HepG2 (cell line): ENCODE results near the gene DDRGK1. TPM values are rescaled to one million over a fixed set of nuclear protein-coding genes. Genes with fewer than 3 reads are reported as not detected.
A peak's percentile ranks its signal among the peaks of the same experiment; 100 is the strongest.

ENCODE experiments used
- ADNP ChIP-seq: sonication (generic); formaldehyde crosslinking; IDR thresholded peaks from 2 replicates; pipeline ENCODE4 v1.4.0; 2020; ENCODE audit warnings: missing genetic modification reagents
- ATAD3A ChIP-seq: sonication (generic); formaldehyde crosslinking; IDR thresholded peaks from 2 replicates; pipeline ENCODE4 v1.4.0; 2020; ENCODE audit warnings: missing genetic modification reagents
- CC2D1A ChIP-seq: sonication (generic); formaldehyde crosslinking; IDR thresholded peaks from 2 replicates; pipeline ENCODE4 v1.8.1; 2023; ENCODE audit warnings: mild to moderate bottlenecking, missing genetic modification reagents
- CREM ChIP-seq, 2 experiments: sonication (generic) in 1 of 2; formaldehyde crosslinking in 1 of 2; IDR thresholded peaks; 2 replicates each; pipeline versions ENCODE4 v1.4.0 to v1.6.1; 2016 to 2020; ENCODE audit warnings: antibody characterized with exemption in 1 of 2, mild to moderate bottlenecking in 1 of 2, missing genetic modification reagents in 1 of 2
- FOXC1 ChIP-seq: sonication (generic); formaldehyde crosslinking; IDR thresholded peaks from 2 replicates; pipeline ENCODE4 v1.8.0; 2022; ENCODE audit warnings: mild to moderate bottlenecking, missing genetic modification reagents, borderline replicate concordance
- GMEB1 ChIP-seq: sonication (generic); formaldehyde crosslinking; IDR thresholded peaks from 2 replicates; pipeline ENCODE4 v1.5.1; 2020; ENCODE audit warnings: missing genetic modification reagents, mild to moderate bottlenecking, borderline replicate concordance
- HIVEP1 ChIP-seq: sonication (generic); formaldehyde crosslinking; IDR thresholded peaks from 2 replicates; pipeline ENCODE4 v1.4.0; 2020; ENCODE audit warnings: mild to moderate bottlenecking, missing genetic modification reagents
- HNF4G ChIP-seq, 2 experiments: sonication (generic) in 1 of 2; formaldehyde crosslinking in 1 of 2; IDR thresholded peaks; 2 replicates each; pipeline versions ENCODE4 v1.4.0 to v1.6.1; 2011 to 2020; ENCODE audit warnings: borderline replicate concordance in 2 of 2, low read depth in 2 of 2, mild to moderate bottlenecking in 2 of 2, low read length in 1 of 2, missing genetic modification reagents in 1 of 2, moderate library complexity in 1 of 2
- ISL2 ChIP-seq: sonication (generic); formaldehyde crosslinking; IDR thresholded peaks from 2 replicates; pipeline ENCODE4 v1.5.0; 2020; ENCODE audit warnings: missing genetic modification reagents
- MATR3 ChIP-seq: sonication (generic); formaldehyde crosslinking; IDR thresholded peaks from 2 replicates; pipeline ENCODE4 v1.4.0; 2020; ENCODE audit warnings: missing genetic modification reagents
- MXD1 ChIP-seq: sonication (generic); formaldehyde crosslinking; IDR thresholded peaks from 2 replicates; pipeline ENCODE4 v1.4.0; 2020; ENCODE audit warnings: mild to moderate bottlenecking, missing genetic modification reagents
- MXD3 ChIP-seq: IDR thresholded peaks from 2 replicates; pipeline ENCODE4 v1.6.1; 2016; ENCODE audit warnings: mild to moderate bottlenecking, missing biosample characterization, missing genetic modification reagents
- ONECUT2 ChIP-seq: sonication (generic); formaldehyde crosslinking; IDR thresholded peaks from 2 replicates; pipeline ENCODE4 v1.4.0; 2020; ENCODE audit warnings: missing genetic modification reagents
- TEAD3 ChIP-seq: optimal IDR thresholded peaks from 2 replicates; pipeline ENCODE3; 2016; ENCODE audit warnings: borderline replicate concordance
- TFDP1 ChIP-seq: IDR thresholded peaks from 2 replicates; pipeline ENCODE4 v1.6.1; 2016; ENCODE audit warnings: missing compliant biosample characterization, missing genetic modification reagents, borderline replicate concordance
- TFE3 ChIP-seq: IDR thresholded peaks from 2 replicates; pipeline ENCODE4 v1.6.1; 2016
- ZNF530 ChIP-seq: sonication (generic); formaldehyde crosslinking; IDR thresholded peaks from 2 replicates; pipeline ENCODE4 v1.5.0; 2020; ENCODE audit warnings: low read depth, mild to moderate bottlenecking, missing genetic modification reagents
- ZNF7 ChIP-seq: IDR thresholded peaks from 2 replicates; pipeline ENCODE4 v1.6.1; 2016; ENCODE audit warnings: missing biosample characterization, missing genetic modification reagents
- ZNF709 ChIP-seq: sonication (generic); formaldehyde crosslinking; IDR thresholded peaks from 2 replicates; pipeline ENCODE4 v1.5.0; 2020; ENCODE audit warnings: mild to moderate bottlenecking, missing genetic modification reagents
- ZNF850 ChIP-seq: sonication (generic); formaldehyde crosslinking; conservative IDR thresholded peaks from 2 replicates; pipeline ENCODE4 v1.9.0; 2021; ENCODE audit warnings: mild to moderate bottlenecking, missing genetic modification reagents
- ZSCAN31 ChIP-seq: sonication (generic); formaldehyde crosslinking; IDR thresholded peaks from 2 replicates; pipeline ENCODE4 v1.5.0; 2020; ENCODE audit warnings: low read depth, mild to moderate bottlenecking, missing genetic modification reagents
- polyA plus RNA-seq, 8 experiments: library from polyadenylated mRNA; depleted of rRNA in 3 of 8; stranded (reverse) in 7 of 8; unstranded in 1 of 8; fragments of >200 nt; fragmentation: Illumina TruSeq in 4 of 8; extraction: Trizol in 4 of 8; gene quantifications; 2 replicates each; pipeline versions ENCODE4 v1.2.1 to v1.2.3, GENCODE V29; 2011 to 2016; ENCODE audit warnings: low read depth in 4 of 8, missing spikeins in 1 of 8, mixed read lengths in 1 of 8; ENCODE audit not compliant: insufficient read depth in 1 of 8
- total RNA-seq, 5 experiments: library from RNA; depleted of rRNA; stranded (reverse); fragments of >200 nt; fragmentation: Illumina TruSeq; extraction: Trizol; gene quantifications; 2 replicates each; pipeline ENCODE4 v1.2.3, GENCODE V29; 2016; ENCODE audit warnings: low read depth in 1 of 5
- TF ChIP-seq, protein P1 (sequence below): sonication (generic); formaldehyde crosslinking; IDR thresholded peaks from 2 replicates; pipeline ENCODE4 v1.9.0; 2021; ENCODE audit warnings: missing genetic modification reagents, mild to moderate bottlenecking, borderline replicate concordance

The DDRGK1 gene
- total and polyA plus RNA-seq, 2 of the 13 experiments (the other 11 are each of a cell fraction or from before 2014, with no cell fraction given): 96.7 to 149 TPM

DNA sequence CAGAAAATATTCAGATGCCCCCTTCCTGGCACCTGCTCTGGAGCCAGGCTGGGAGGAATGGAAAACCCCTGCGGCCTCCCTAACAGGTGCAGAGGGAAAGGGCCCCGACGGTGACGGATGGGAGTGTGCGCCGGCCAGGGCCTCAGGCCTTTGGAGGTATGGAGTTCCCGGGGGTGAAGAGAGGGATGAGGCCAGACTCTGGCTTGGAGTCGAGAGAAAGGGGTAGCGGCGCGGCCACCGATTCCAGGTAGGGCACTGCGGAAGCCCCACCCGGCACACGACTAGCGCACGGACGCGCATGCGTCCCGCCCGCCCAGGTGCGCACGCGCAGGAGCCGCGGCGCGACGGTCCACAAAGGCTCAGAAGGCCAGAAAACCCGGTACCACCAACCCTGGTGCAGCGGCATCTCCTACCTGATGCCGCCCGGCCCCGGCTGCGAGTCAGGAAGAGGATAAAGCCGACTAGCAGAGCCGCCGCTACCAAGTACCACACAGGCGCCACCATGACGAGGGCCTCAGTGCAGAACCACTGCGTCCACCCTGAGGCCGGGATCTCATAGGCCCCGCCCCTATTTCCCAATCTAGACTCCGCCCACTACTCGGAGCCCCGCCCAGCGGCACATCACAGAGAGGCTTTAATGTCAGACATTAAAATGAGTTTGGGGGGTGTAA, at the start of gene DDRGK1 (continued):
- TF ChIP-seq ZNF7 (CRISPR knock-in tag) (0 out of 2 replicates have a peak, but pooled peaks have one; percentile 42), HIVEP1 (CRISPR knock-in tag) (peak; percentile 59; the same call in 1 of the 2 replicates), HNF4G (IDR thresholded peaks at IDR 0.05; ENCODE audit: borderline replicate concordance, low read depth, low read length) (no peak), HNF4G (CRISPR knock-in tag; IDR thresholded peaks at IDR 0.05; ENCODE audit: borderline replicate concordance, low read depth) (0 out of 2 replicates have a peak, but pooled peaks have one; percentile 23), ISL2 (CRISPR knock-in tag) (peak; percentile 75), GMEB1 (CRISPR knock-in tag) (peak; percentile 78), CREM (IDR thresholded peaks at IDR 0.05) (peak; percentile 34; the same call in 1 of the 2 replicates), CREM (CRISPR knock-in tag; IDR thresholded peaks at IDR 0.05) (no peak), MXD3 (CRISPR knock-in tag) (peak; percentile 75; the same call in 1 of the 2 replicates), ZSCAN31 (CRISPR knock-in tag) (peak; percentile 90), CC2D1A (CRISPR knock-in tag) (peak; percentile 43; the same call in 1 of the 2 replicates), ONECUT2 (CRISPR knock-in tag) (peak; percentile 61; the same call in 1 of the 2 replicates), MATR3 (no peak), TEAD3 (no peak), TFDP1 (peak; percentile 49; the same call in 1 of the 2 replicates), ATAD3A (no peak), FOXC1 (CRISPR knock-in tag) (peak; percentile 96), MXD1 (CRISPR knock-in tag) (peak; percentile 98), TFE3 (CRISPR knock-in tag) (peak; percentile 85), ZNF850 (CRISPR knock-in tag) (0 out of 2 replicates have a peak, but pooled peaks have one; percentile 26), ZNF530 (CRISPR knock-in tag) (peak; percentile 70; the same call in 1 of the 2 replicates), ADNP (CRISPR knock-in tag) (no peak), ZNF709 (CRISPR knock-in tag) (peak; percentile 35)
- TF ChIP-seq, protein P1, sequence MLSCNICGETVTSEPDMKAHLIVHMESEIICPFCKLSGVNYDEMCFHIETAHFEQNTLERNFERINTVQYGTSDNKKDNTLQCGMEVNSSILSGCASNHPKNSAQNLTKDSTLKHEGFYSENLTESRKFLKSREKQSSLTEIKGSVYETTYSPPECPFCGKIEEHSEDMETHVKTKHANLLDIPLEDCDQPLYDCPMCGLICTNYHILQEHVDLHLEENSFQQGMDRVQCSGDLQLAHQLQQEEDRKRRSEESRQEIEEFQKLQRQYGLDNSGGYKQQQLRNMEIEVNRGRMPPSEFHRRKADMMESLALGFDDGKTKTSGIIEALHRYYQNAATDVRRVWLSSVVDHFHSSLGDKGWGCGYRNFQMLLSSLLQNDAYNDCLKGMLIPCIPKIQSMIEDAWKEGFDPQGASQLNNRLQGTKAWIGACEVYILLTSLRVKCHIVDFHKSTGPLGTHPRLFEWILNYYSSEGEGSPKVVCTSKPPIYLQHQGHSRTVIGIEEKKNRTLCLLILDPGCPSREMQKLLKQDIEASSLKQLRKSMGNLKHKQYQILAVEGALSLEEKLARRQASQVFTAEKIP (CRISPR knock-in tag): no peak
